DOHH2 (cell line): ENCODE results near the gene PRKAR1B.

ENCODE experiments used
- H3F3A ChIP-seq: fragments of 200-600 bp; sonication (generic), shearing (Covaris generic); 2 replicates; pipeline ENCODE4 v1.6.0; 2016; ENCODE audit warnings: antibody characterized with exemption, mild to moderate bottlenecking; ENCODE audit not compliant: control insufficient read depth, insufficient read depth
- H3K27ac ChIP-seq: fragments of 200-600 bp; sonication (generic); 2 replicates; pipeline ENCODE4 v1.5.1; 2014; ENCODE audit warnings: low read depth, mild to moderate bottlenecking, low read length, moderate library complexity
- H3K27me3 ChIP-seq: fragments of 200-600 bp; sonication (generic); 2 replicates; pipeline ENCODE4 v1.6.1; 2014; ENCODE audit warnings: mild to moderate bottlenecking, low read length, mixed read lengths; ENCODE audit not compliant: control insufficient read depth
- H3K36me3 ChIP-seq: fragments of 200-600 bp; sonication (generic); 2 replicates; pipeline ENCODE4 v1.6.1; 2014; ENCODE audit warnings: mild to moderate bottlenecking, low read length, moderate library complexity, mixed read lengths; ENCODE audit not compliant: control insufficient read depth
- H3K4me1 ChIP-seq: fragments of 200-600 bp; sonication (generic); 2 replicates; pipeline ENCODE4 v1.6.1; 2014; ENCODE audit warnings: mild to moderate bottlenecking, low read length, mixed read lengths; ENCODE audit not compliant: control insufficient read depth
- H3K4me2 ChIP-seq: fragments of 200-600 bp; sonication (generic); 2 replicates; pipeline ENCODE4 v1.6.0; 2014; ENCODE audit warnings: mild to moderate bottlenecking, low read length, moderate library complexity
- H3K4me3 ChIP-seq: fragments of 200-600 bp; sonication (generic); 2 replicates; pipeline ENCODE4 v1.5.1; 2014; ENCODE audit warnings: mild to moderate bottlenecking, low read length, mixed read lengths
- H3K79me2 ChIP-seq: fragments of 200-600 bp; sonication (generic); 2 replicates; pipeline ENCODE4 v1.6.1; 2014; ENCODE audit warnings: mild to moderate bottlenecking, low read length, mixed read lengths; ENCODE audit not compliant: control insufficient read depth
- H3K9me2 ChIP-seq: fragments of 200-600 bp; sonication (generic); replicated peaks from 2 replicates; pipeline ENCODE4 v1.6.1; 2014; ENCODE audit warnings: mild to moderate bottlenecking, low read length, mixed read lengths; ENCODE audit not compliant: control insufficient read depth
- H3K9me3 ChIP-seq: fragments of 200-600 bp; sonication (generic); 2 replicates; pipeline ENCODE4 v1.6.1; 2014; ENCODE audit warnings: antibody characterized with exemption, low read length, mixed read lengths; ENCODE audit not compliant: control insufficient read depth, insufficient read depth
- H4K20me1 ChIP-seq: fragments of 200-600 bp; sonication (generic); 2 replicates; pipeline ENCODE4 v1.6.0; 2014; ENCODE audit warnings: low read depth, mild to moderate bottlenecking, antibody characterized with exemption, low read length, moderate library complexity; ENCODE audit not compliant: control insufficient read depth, insufficient read depth
- CTCF ChIP-seq: fragments of 200-600 bp; sonication (generic); IDR thresholded peaks from one replicate; pipeline ENCODE4 v1.5.1; 2014; ENCODE audit warnings: antibody characterized with exemption, mild to moderate bottlenecking, low read depth, low read length; ENCODE audit not compliant: poor library complexity, severe bottlenecking
- EZH2phosphoT487 ChIP-seq: fragments of 200-600 bp; sonication (generic); IDR thresholded peaks from 2 replicates; pipeline ENCODE4 v1.6.1; 2017; ENCODE audit warnings: borderline replicate concordance, mild to moderate bottlenecking, antibody characterized with exemption, low read length, moderate library complexity, mixed read lengths

Gene PRKAR1B

GRCh38 chr7:574661-575395 lies 152.3 kb downstream of the PRKAR1B start:
- Histone ChIP-seq H3K4me3 (no peak overlapping the region), H3K79me2 (no peaks in the 10 kb centered on the region), H3K27ac (no peak overlapping the region), H3K9me2 (no peaks in the 10 kb centered on the region), H3K4me1 (no peaks in the 10 kb centered on the region), H3K9me3 (peaks cover 16% of the 10 kb centered on the region; the same call in 1 of the 2 replicates), H3K4me2 (no peak overlapping the region), H3K27me3 (no peaks in the 10 kb centered on the region), H3K36me3 (peaks cover 33% of the 10 kb centered on the region), H3F3A (no peaks in the 10 kb centered on the region), H4K20me1 (no peaks in the 10 kb centered on the region)
- TF ChIP-seq EZH2phosphoT487 (no peak), CTCF (no peak)

GRCh38 chr7:573933-574381 lies 153.1 kb downstream of the PRKAR1B start:
- H4K20me1 ChIP-seq, result no peaks in the 10 kb centered on the region
- peaks cover 24% of the 10 kb centered on the region for H3K36me3 ChIP-seq
- no peak overlapping the region for H3K27ac ChIP-seq
- H3K4me3 ChIP-seq, result no peak overlapping the region
- no peaks in the 10 kb centered on the region for H3K9me2 ChIP-seq
- TF ChIP-seq EZH2phosphoT487 (no peak), CTCF (no peak)
- no peak overlapping the region for H3K4me2 ChIP-seq
- no peaks in the 10 kb centered on the region for H3K27me3 ChIP-seq
- H3F3A ChIP-seq, result no peaks in the 10 kb centered on the region
- H3K4me1 ChIP-seq, result no peaks in the 10 kb centered on the region
- no peaks in the 10 kb centered on the region for H3K79me2 ChIP-seq
- peaks cover 19% of the 10 kb centered on the region; the same call in 1 of the 2 replicates for H3K9me3 ChIP-seq

- H3K9me3 ChIP-seq, result peaks cover 22% of the 10 kb centered on the region; the same call in 1 of the 2 replicates
- peaks cover 24% of the 10 kb centered on the region for H3K36me3 ChIP-seq
- H3K4me1 ChIP-seq, result no peaks in the 10 kb centered on the region
- H3K4me2 ChIP-seq, result no peak overlapping the region
- H3K27me3 ChIP-seq, result no peaks in the 10 kb centered on the region
- no peaks in the 10 kb centered on the region for H3K9me2 ChIP-seq
- H3F3A ChIP-seq, result no peaks in the 10 kb centered on the region
- H4K20me1 ChIP-seq, result no peaks in the 10 kb centered on the region
- no peak for TF ChIP-seq CTCF
- TF ChIP-seq EZH2phosphoT487, result no peak
- H3K79me2 ChIP-seq, result no peaks in the 10 kb centered on the region
- no peak overlapping the region for H3K27ac ChIP-seq
- H3K4me3 ChIP-seq, result no peak overlapping the region
Measured at GRCh38 chr7:573269-573932, 153.7 kb downstream of the PRKAR1B start.
